Muscle of leg (tissue), 11 donors: ENCODE results near the gene WDR59. TPM values are rescaled to one million over a fixed set of nuclear protein-coding genes. Genes with fewer than 3 reads are reported as not detected.
"Not testable (repeated sequence)": the region's sequence is repeated elsewhere in the genome, so short reads cannot be mapped to it uniquely, and the experiment has no call there.

ENCODE experiments used
- DNase-seq: peaks from one replicate; pipeline ENCODE4 v3.0.0; 2013
- H3K27ac ChIP-seq: one replicate; pipeline ENCODE4 v1.5.1; 2013; ENCODE audit warnings: mild to moderate bottlenecking, low read length, control low read depth
- H3K27me3 ChIP-seq: one replicate; pipeline ENCODE4 v1.6.1; 2013; ENCODE audit warnings: low read length; ENCODE audit not compliant: control insufficient read depth, insufficient read depth
- H3K36me3 ChIP-seq: one replicate; pipeline ENCODE4 v1.6.1; 2013; ENCODE audit warnings: low read length; ENCODE audit not compliant: control insufficient read depth, insufficient read depth
- H3K4me1 ChIP-seq: one replicate; pipeline ENCODE4 v1.6.1; 2013; ENCODE audit warnings: low read length; ENCODE audit not compliant: control insufficient read depth, insufficient read depth
- H3K4me3 ChIP-seq: one replicate; pipeline ENCODE4 v1.5.1; 2013; ENCODE audit warnings: low read length, control low read depth
- H3K9me3 ChIP-seq: replicated peaks from 2 replicates; pipeline ENCODE4 v1.6.1; 2013; ENCODE audit warnings: low read depth, low read length; ENCODE audit not compliant: control insufficient read depth
- WGBS: methylation state at CpG from one replicate; pipeline ENCODE4 v1.1.5; 2013; ENCODE audit warnings: missing lambda C conversion rate; ENCODE audit not compliant: insufficient coverage; 5-methylcytosine and 5-hydroxymethylcytosine counted together
- polyA plus RNA-seq, 8 donors: library from polyadenylated mRNA; unstranded; fragments of 120-200 nt; gene quantifications; one replicate each; pipeline versions ENCODE4 v1.2.1 to v1.2.3, GENCODE V29; 2013; ENCODE audit warnings: inconsistent platforms in 1 of 8, low replicate concordance in 1 of 8; ENCODE audit not compliant: insufficient read length in 8 of 8, insufficient read depth in 1 of 8
- total RNA-seq: library from RNA; stranded (reverse); fragments of 120-200 nt; gene quantifications from one replicate; pipeline ENCODE4 v1.2.4, GENCODE V29; 2013

Gene WDR59
- total and polyA plus RNA-seq, 9 donors = 22.3 to 61.7 (median 43.0) TPM

DNA sequence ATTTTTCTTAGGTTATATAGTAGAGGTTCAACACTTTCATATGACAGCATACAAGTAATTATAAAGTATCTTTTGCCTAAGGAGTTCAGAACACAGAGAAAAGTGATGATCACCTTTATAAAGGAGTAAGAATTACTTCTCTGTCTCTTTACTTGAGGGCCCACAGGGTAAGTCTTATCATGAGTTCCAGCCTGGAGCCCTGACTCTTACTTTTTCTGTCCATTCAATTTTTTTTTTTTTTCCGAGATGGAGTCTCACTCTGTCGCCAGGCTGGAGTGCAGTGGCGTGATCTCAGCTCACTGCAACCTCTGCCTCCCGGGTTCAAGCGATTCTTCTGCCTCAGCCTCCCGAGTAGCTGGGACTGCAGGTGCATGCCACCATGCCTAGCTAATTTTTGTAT, 28.2 kb upstream of the WDR59 start:
- not testable (repeated sequence) for H3K4me3 ChIP-seq, DNase-seq, H3K9me3 ChIP-seq, H3K27me3 ChIP-seq, H3K36me3 ChIP-seq
- peak overlapping the region; percentile 78 for H3K27ac ChIP-seq
- H3K4me1 ChIP-seq = peaks cover 15% of the 10 kb centered on the region
- WGBS = no CpG with 5 or more reads among the region's 6 CpGs

DNA sequence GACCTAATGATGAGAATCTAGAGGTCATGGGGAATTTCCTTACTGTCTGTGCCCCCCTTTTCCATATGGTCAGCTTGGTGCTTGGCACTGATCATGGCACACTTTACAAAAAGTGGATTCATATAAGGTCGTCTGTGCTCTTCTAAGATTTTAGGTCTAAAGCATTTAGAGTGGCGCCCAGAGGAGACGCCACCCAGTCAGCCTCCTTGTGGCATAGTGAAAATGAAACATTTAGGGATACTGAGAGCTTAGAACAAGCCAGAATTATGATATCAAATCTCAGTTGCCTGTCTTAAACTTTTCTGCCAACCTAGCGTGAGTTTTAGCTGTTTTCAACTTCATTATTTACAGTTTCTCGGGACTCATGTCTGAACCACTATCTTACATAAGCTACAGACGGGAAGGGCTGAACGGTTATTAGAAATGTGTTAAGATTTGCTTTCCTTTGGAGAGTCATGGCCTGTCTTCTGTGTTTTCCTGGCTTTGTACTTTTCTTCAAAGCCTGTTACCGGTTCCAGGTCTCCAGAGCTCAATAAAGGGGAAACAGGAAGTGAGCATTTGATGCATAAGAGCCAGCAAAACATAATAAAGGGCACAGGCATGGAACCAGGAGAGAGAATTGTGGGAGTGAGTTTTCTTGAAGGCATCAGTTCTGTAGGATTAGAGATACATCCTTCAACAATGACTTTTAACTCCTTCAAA, 27.6 kb upstream of the WDR59 start:
- no peak overlapping the region for H3K4me3 ChIP-seq
- H3K4me1 ChIP-seq = peaks cover 12% of the 10 kb centered on the region
- H3K27ac ChIP-seq = peak overlapping the region; percentile 78
- WGBS = 20% methylated on average over 1 of the region's 8 CpGs
- H3K36me3 ChIP-seq = no peaks in the 10 kb centered on the region
- H3K9me3 ChIP-seq = no peaks in the 10 kb centered on the region
- peak; percentile 68 for DNase-seq
- H3K27me3 ChIP-seq = no peaks in the 10 kb centered on the region

DNA sequence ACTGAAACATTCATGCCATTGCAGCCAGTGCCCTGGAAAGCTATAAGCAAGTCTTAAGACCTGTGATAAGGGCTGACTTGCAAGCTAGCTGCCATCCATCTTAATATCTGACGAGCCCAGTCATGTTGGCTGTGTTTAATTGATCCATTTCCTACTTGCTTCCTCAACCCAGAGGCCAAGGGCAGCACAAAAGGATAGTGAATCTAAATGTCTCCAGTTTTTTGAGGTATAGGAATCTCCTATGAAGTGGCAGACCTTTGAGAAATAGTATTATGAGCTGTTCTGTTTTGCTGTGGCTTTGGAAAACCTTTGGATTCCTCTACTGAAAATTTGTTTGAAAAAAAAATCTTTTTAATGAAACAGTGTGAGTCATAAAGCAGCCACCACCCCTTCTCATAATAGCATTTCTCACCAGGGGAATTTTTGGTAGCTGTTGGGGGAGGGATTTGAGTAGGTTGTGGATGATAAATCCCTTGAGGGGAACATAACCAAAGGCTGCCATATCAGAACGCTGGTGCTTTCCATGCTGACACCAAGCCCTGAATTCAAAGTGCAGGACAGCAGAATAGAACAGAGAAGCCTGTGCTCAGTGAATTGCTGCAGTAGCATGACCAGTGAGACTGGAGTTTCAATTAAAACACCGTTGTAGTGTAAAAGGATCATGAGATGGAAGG, 26.8 kb upstream of the WDR59 start:
- H3K9me3 ChIP-seq = no peaks in the 10 kb centered on the region
- no peak overlapping the region for H3K4me3 ChIP-seq
- WGBS = 7% methylated on average over 2 of the region's 3 CpGs
- H3K4me1 ChIP-seq = peaks cover 11% of the 10 kb centered on the region
- H3K27me3 ChIP-seq = no peaks in the 10 kb centered on the region
- peak overlapping the region; percentile 78 for H3K27ac ChIP-seq
- DNase-seq = peak; percentile 58
- H3K36me3 ChIP-seq = no peaks in the 10 kb centered on the region

DNA sequence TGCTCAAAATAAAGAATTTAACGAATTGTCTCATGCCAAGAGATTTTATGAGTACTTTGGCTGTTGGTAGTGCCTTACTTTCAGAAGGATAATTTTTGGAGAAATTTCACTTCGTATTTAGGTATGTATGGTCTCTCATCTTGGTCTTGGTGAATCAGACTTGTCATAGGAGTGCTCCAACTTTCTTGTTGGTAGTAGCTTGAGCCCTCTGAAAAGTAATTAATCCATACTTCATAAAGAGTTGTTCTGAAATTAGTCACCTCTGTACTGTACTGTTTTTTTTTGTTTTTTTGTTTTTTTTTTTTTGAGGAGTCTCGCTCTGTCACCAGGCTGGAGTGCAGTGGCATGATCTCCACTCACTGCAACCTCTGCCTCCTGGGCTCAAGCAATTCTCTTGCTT, 25.5 kb upstream of the WDR59 start:
- no peaks in the 10 kb centered on the region for H3K27me3 ChIP-seq
- H3K4me3 ChIP-seq = no peak overlapping the region
- no peaks in the 10 kb centered on the region for H3K9me3 ChIP-seq
- DNase-seq = no peak
- no peak overlapping the region for H3K27ac ChIP-seq
- H3K4me1 ChIP-seq = peaks cover 11% of the 10 kb centered on the region
- WGBS = no CpG with 5 or more reads among the region's 3 CpGs
- H3K36me3 ChIP-seq = no peaks in the 10 kb centered on the region

DNA sequence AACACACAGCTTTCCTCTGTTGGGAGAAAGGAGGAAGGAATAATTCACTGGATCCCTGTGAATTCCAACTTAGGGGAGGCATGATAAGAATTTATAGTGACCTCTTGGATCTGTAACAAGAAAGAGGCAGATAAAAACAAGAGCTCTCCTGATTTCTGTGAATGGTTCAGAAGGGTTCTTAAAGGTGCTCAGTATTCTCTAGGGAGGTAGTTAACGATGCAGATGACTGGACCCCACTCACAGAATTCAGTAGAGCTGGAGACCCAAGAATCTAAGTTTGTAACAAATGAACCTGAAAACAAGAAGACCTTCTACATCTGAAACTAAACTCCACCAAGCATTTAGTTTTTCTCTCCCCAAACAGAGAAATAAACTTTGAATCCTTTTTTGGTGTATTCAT, 22.5 kb upstream of the WDR59 start:
- H3K4me1 ChIP-seq = peaks cover 14% of the 10 kb centered on the region
- no peak overlapping the region for H3K27ac ChIP-seq
- no peak for DNase-seq
- H3K4me3 ChIP-seq = no peak overlapping the region
- H3K36me3 ChIP-seq = peaks cover 2% of the 10 kb centered on the region
- WGBS = no CpG with 5 or more reads among the region's 1 CpG
- H3K27me3 ChIP-seq = no peaks in the 10 kb centered on the region
- H3K9me3 ChIP-seq = no peaks in the 10 kb centered on the region

DNA sequence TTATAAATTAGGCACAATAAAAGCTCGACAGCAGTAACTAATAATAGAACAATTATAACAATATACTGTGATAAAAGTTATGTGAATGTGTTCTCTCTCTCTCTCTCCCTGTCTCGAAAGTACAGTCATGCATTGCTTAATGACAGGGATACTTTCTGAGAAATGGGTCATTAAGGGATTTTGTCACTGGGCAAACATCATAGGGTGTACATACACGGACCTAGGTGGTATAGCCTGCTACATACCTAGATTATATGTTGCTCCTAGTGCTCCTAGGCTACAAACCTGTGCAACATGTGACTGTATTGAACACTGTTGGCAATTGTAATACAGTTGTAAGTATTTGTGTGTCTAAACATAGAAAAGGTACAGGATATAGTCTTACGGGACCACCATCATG, 20.8 kb upstream of the WDR59 start:
- Histone ChIP-seq H3K9me3 (no peaks in the 10 kb centered on the region), H3K4me1 (peaks cover 13% of the 10 kb centered on the region), H3K27me3 (no peaks in the 10 kb centered on the region), H3K36me3 (peaks cover 3% of the 10 kb centered on the region), H3K4me3 (no peak overlapping the region), H3K27ac (no peak overlapping the region)
- WGBS = no CpG with 5 or more reads among the region's 4 CpGs
- no peak for DNase-seq

DNA sequence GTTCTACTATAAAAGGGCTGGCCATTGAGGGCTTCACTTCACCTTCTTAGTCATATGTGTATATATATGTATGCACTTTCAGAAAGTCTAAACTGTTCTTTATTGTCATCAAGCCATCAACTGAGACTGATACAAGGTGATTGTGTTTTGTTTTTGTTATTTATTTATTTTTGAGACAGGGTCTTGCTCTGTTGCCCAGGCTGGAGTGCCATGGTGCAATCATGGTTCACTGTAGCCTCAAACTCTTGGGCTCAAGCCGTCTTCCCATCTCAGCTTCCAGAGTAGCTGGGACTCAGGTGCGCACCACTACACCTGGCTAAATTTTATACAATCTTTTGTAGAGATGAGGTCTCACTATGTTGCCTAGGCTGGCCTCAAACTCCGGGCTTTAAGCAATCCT, 19.5 kb upstream of the WDR59 start:
- no peak for DNase-seq
- WGBS = no CpG with 5 or more reads among the region's 3 CpGs
- no peak overlapping the region for H3K27ac ChIP-seq

DNA sequence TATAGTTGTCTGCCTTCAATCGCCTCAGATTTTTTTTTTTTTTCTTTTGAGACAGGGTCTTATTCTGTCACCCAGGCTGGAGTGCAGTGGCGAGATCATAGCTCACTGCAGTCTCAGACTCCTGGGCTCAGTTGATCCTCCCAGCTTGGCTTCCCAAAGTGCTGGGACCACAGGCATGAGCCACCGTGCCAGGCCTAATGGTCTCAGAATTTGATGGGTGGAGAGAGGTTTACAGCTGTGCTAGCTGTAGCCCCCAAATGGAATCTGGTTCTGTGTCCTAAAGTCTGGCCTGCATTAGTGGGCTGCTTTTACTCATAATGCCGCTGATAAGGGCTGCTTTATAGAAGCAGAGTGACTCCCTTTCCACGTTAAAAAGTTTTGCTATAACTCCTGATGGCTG, 19.0 kb upstream of the WDR59 start:
- Histone ChIP-seq H3K4me3 (no peak overlapping the region), H3K27ac (no peak overlapping the region), H3K27me3 (no peaks in the 10 kb centered on the region), H3K4me1 (peaks cover 22% of the 10 kb centered on the region), H3K36me3 (peaks cover 3% of the 10 kb centered on the region), H3K9me3 (no peaks in the 10 kb centered on the region)
- WGBS = 68% methylated on average over 3 of the region's 5 CpGs
- DNase-seq = no peak

More for the DNA sequence above, 19.5 kb upstream of the WDR59 start:
- Histone ChIP-seq H3K4me1 (peaks cover 22% of the 10 kb centered on the region), H3K9me3 (no peaks in the 10 kb centered on the region), H3K27me3 (no peaks in the 10 kb centered on the region), H3K36me3 (peaks cover 3% of the 10 kb centered on the region), H3K4me3 (no peak overlapping the region)

DNA sequence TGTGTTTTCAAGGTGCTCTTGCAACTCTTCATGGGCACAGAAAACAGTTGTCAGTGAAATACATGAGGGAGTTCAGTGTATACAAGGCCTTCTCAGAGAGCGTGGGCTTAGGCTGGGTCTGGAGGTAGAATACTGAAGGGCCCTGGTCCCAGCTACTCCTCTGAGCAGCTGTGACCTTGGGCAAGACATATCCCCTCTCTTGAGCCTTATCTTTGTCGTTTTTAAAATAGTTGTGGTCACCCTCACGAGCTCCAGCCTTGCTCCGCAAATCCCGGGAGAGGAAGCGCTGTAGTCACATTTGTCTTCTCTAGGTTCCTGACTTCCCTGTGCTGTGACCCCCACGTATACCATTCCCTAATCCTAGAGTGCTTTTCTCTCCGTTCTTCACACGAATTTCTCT, 17.6 kb upstream of the WDR59 start:
- Histone ChIP-seq H3K27me3 (no peaks in the 10 kb centered on the region), H3K9me3 (no peaks in the 10 kb centered on the region), H3K36me3 (peaks cover 3% of the 10 kb centered on the region), H3K4me1 (peaks cover 24% of the 10 kb centered on the region), H3K27ac (no peak overlapping the region), H3K4me3 (no peak overlapping the region)
- DNase-seq = no peak
- WGBS = 56% methylated on average over 7 of the region's 9 CpGs

DNA sequence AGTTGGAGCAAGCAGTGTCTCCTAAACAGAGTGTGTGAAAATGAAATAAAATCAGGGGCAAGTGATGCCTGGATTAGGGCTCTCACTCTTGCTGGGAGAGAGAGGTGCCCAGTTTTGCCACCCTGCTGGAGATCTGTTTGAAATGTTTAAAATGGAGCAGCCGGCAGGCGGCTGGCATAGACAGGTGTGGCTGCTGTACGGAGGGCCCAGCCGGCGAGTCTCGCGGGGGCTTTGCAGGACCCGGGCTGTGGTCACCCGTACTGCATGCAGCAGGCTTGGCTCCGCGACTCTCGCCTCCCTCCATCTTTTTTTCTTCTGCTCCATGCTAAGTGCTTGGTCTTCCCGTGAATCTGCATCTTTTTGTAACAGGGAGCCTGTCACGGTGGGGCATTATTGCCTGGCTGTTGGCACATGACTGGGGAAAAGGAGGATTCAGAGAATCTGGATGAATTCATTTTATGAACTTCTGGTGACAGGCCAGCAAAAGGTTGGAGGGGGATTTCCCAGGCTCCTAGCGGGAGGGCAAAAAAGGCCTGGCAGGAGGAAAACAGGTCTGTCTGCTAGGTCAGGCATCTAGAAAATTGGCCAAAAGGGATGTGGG, 15.7 kb upstream of the WDR59 start:
- H3K27me3 ChIP-seq = no peaks in the 10 kb centered on the region
- peak; percentile 49 for DNase-seq
- peaks cover 3% of the 10 kb centered on the region for H3K36me3 ChIP-seq
- H3K9me3 ChIP-seq = no peaks in the 10 kb centered on the region
- peak overlapping the region; percentile 83 for H3K4me3 ChIP-seq
- peak overlapping the region; percentile 57 for H3K27ac ChIP-seq
- H3K4me1 ChIP-seq = peaks cover 24% of the 10 kb centered on the region
- WGBS = 5% methylated on average over 12 of the region's 15 CpGs
